Measurements from ENCODE around the gene G6PC1. TPM values are rescaled to one million over a fixed set of nuclear protein-coding genes. Genes with fewer than 3 reads are reported as not detected.

The G6PC1 gene

GRCh38 chr17:42924891-42925290 lies 24.3 kb downstream of the G6PC1 start:
- peaks cover 29% of the 10 kb centered on the region for H3K27me3 ChIP-seq (ENCODE audit: control insufficient read depth, insufficient read depth, low read length)
- no peaks in the 10 kb centered on the region for H3K36me3 ChIP-seq (ENCODE audit: insufficient read depth, low read length)
- peaks cover 8% of the 10 kb centered on the region for H3K4me1 ChIP-seq (ENCODE audit: control insufficient read depth, insufficient read depth, low read length)
- H3K4me3 ChIP-seq (ENCODE audit: low read length), result no peak overlapping the region
- no peak overlapping the region for H3K4me2 ChIP-seq (ENCODE audit: low read length)
- H3K9ac ChIP-seq (ENCODE audit: low read depth, low read length), result no peak overlapping the region
- no peaks in the 10 kb centered on the region for H3K9me3 ChIP-seq (replicated peaks; ENCODE audit: low read length)

- Histone ChIP-seq H3K9ac (ENCODE audit: low read depth, low read length) (no peak overlapping the region), H3K27me3 (ENCODE audit: control insufficient read depth, insufficient read depth, low read length) (peaks cover 11% of the 10 kb centered on the region), H3K4me3 (ENCODE audit: low read length) (no peak overlapping the region), H3K4me1 (ENCODE audit: control insufficient read depth, insufficient read depth, low read length) (peaks cover 8% of the 10 kb centered on the region), H3K36me3 (ENCODE audit: insufficient read depth, low read length) (no peaks in the 10 kb centered on the region), H3K4me2 (ENCODE audit: low read length) (peak overlapping the region; percentile 6), H3K9me3 (replicated peaks; ENCODE audit: low read length) (no peaks in the 10 kb centered on the region)
These were observed 28.3 kb downstream of the G6PC1 start for GRCh38 chr17:42928714-42929496.

GRCh38 chr17:42929497-42929844 lies 28.9 kb downstream of the G6PC1 start:
- Histone ChIP-seq H3K36me3 (ENCODE audit: insufficient read depth, low read length) (no peaks in the 10 kb centered on the region), H3K4me1 (ENCODE audit: control insufficient read depth, insufficient read depth, low read length) (peaks cover 8% of the 10 kb centered on the region), H3K9ac (ENCODE audit: low read depth, low read length) (no peak overlapping the region), H3K9me3 (replicated peaks; ENCODE audit: low read length) (no peaks in the 10 kb centered on the region), H3K27me3 (ENCODE audit: control insufficient read depth, insufficient read depth, low read length) (peaks cover 14% of the 10 kb centered on the region), H3K4me3 (ENCODE audit: low read length) (no peak overlapping the region), H3K4me2 (ENCODE audit: low read length) (no peak overlapping the region)

- no peak overlapping the region for H3K4me3 ChIP-seq (ENCODE audit: low read length)
- no peaks in the 10 kb centered on the region for H3K36me3 ChIP-seq (ENCODE audit: insufficient read depth, low read length)
- no peaks in the 10 kb centered on the region for H3K4me1 ChIP-seq (ENCODE audit: control insufficient read depth, insufficient read depth, low read length)
- no peak overlapping the region for H3K4me2 ChIP-seq (ENCODE audit: low read length)
- H3K27me3 ChIP-seq (ENCODE audit: control insufficient read depth, insufficient read depth, low read length), result peaks cover 22% of the 10 kb centered on the region
- H3K9ac ChIP-seq (ENCODE audit: low read depth, low read length), result no peak overlapping the region
- H3K9me3 ChIP-seq (replicated peaks; ENCODE audit: low read length), result no peaks in the 10 kb centered on the region
These were observed 37.4 kb downstream of the G6PC1 start for GRCh38 chr17:42937712-42938596.

DNA sequence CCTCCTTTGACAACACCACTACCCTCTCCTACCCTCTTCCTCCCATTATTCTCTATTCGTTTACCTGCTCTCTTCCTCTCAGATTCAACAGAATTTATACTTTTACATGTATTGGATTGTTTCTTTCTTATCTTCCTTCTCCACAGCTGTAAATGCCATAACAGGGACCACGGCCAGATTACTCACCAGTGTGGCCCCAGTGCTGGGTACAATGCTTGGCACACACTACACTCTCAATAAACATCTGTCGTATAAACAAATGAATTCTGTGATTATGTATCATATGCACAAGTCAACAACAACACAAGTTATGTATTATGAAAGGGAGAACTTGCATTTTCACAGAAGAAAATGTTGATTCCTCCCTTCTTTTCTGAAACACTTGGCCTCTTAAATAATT lies 43.6 kb downstream of the G6PC1 start:
- H3K9me3 ChIP-seq (replicated peaks; ENCODE audit: low read length), result no peaks in the 10 kb centered on the region
- no peak overlapping the region for H3K4me3 ChIP-seq (ENCODE audit: low read length)
- peaks cover 3% of the 10 kb centered on the region for H3K36me3 ChIP-seq (ENCODE audit: insufficient read depth, low read length)
- no peak overlapping the region for H3K4me2 ChIP-seq (ENCODE audit: low read length)
- no peaks in the 10 kb centered on the region for H3K4me1 ChIP-seq (ENCODE audit: control insufficient read depth, insufficient read depth, low read length)
- H3K9ac ChIP-seq (ENCODE audit: low read depth, low read length), result no peak overlapping the region
- peaks cover 9% of the 10 kb centered on the region for H3K27me3 ChIP-seq (ENCODE audit: control insufficient read depth, insufficient read depth, low read length)

DNA sequence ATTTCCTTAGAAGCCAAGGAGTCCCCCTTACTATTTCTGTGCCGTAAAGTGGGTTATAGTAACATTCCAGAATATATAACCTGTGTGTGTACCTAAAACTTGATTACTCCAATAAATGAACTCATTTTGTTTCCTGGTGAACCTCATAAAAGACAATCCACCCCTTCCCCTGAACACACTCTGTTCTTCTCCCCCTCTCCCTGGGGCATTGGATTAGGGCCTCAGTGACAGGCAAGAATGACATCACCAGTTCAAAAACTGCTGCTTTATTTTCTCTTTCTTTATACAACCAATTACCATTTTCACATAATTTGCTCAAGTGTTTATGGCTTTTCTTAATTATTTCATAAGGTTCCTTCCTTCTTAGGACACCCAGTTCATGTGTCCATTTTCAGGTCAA lies 46.2 kb downstream of the G6PC1 start:
- no peak overlapping the region for H3K4me2 ChIP-seq (ENCODE audit: low read length)
- no peak overlapping the region for H3K9ac ChIP-seq (ENCODE audit: low read depth, low read length)
- H3K27me3 ChIP-seq (ENCODE audit: control insufficient read depth, insufficient read depth, low read length), result no peaks in the 10 kb centered on the region
- H3K4me3 ChIP-seq (ENCODE audit: low read length), result no peak overlapping the region
- no peaks in the 10 kb centered on the region for H3K9me3 ChIP-seq (replicated peaks; ENCODE audit: low read length)
- peaks cover 18% of the 10 kb centered on the region for H3K36me3 ChIP-seq (ENCODE audit: insufficient read depth, low read length)
- no peaks in the 10 kb centered on the region for H3K4me1 ChIP-seq (ENCODE audit: control insufficient read depth, insufficient read depth, low read length)

DNA sequence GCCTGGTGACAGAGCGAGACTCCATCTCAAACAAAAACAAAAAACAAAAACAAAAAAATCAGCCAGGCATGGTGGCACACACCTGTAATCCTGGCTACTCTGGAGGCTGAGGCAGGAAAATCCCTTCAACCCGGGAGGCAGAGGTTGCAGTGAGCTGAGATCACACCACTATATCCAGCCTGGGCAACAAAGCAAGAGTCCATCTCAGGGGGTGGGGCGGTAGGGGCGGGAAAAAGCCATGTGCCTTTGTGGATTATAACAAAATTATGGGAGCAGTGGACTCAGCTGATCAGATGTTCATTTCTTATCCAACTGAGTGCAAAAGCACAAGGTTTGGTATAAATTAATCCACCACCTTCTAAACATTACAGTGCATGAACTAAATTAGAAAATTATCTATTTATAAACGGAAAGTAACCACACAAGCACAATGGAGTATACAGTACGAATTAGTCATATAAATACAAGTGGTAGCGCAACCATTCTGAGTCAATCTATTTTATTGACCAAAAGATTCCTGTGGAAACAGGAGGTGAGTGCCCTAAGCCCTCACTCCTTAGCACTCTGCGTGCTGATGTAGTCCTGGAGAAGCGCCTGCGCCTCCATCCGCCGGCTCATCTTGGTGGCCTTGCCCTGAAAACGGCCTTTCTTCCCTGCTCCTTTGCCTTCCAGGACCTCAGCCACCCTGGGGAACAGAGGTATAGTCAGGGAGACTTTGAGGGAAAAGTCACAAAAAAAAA lies 49.6 kb downstream of the G6PC1 start:
- H3K4me1 ChIP-seq (ENCODE audit: control insufficient read depth, insufficient read depth, low read length), result no peaks in the 10 kb centered on the region
- no peak overlapping the region for H3K4me2 ChIP-seq (ENCODE audit: low read length)
- no peak overlapping the region for H3K9ac ChIP-seq (ENCODE audit: low read depth, low read length)
- H3K36me3 ChIP-seq (ENCODE audit: insufficient read depth, low read length), result peaks cover 41% of the 10 kb centered on the region
- H3K9me3 ChIP-seq (replicated peaks; ENCODE audit: low read length), result no peaks in the 10 kb centered on the region
- no peaks in the 10 kb centered on the region for H3K27me3 ChIP-seq (ENCODE audit: control insufficient read depth, insufficient read depth, low read length)
- no peak overlapping the region for H3K4me3 ChIP-seq (ENCODE audit: low read length)

Small RNAs within 50 kb of the gene (small RNA-seq; reads per million reads assigned to genes)
- gene RF00561 (not detected), gene RNU6-287P (not detected)
